Measurements from ENCODE around the gene GRM8. TPM values are rescaled to one million over a fixed set of nuclear protein-coding genes. Genes with fewer than 3 reads are reported as not detected.

GRM8 gene
- polyA plus RNA-seq, 1 donor (not counting 4 experiments of a cell fraction or from before 2014, with no cell fraction given), result not detected

DNA sequence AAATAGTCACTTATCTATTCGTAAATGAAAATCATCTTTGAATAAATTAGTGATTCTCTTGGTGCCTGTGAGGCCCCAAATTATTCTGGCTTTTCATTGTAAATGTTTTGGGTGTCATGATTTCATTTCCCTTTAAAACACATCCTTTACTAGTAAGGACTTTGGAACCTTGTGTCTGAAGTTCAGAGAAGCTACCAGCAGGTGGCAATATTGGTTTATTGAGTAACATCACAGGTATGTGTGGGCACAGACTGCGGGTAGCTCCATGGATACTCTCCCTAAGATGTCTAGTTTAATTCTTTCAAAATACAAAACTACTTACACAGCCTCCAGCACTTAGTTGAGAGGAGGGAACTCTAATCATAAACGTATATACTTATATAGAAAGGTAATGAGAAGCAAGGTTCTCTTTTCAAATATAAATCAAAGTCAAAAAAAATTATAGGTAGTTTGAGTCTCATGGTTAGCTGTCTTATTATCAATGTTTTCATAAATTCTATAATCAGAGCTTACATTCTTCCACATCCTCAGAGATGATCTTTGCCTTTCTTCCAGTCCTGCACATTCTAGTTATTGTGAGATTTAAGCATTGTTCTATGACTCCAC lies 449.6 kb downstream of the GRM8 start:
- Histone ChIP-seq H3K4me3 (ENCODE audit: control insufficient read depth in 2 of 3, extremely low read depth in 1 of 3, insufficient read depth in 2 of 3, low read depth in 1 of 3, low read length in 3 of 3) (no peak overlapping the region), H3K27ac (ENCODE audit: control insufficient read depth, insufficient read depth, low read length) (no peak overlapping the region), H3K9ac (ENCODE audit: control insufficient read depth, extremely low read depth, insufficient read depth, low read length) (no peak overlapping the region), H3K79me2 (ENCODE audit: control insufficient read depth, insufficient read depth, low read length) (no peaks in the 10 kb centered on the region), H2AFZ (ENCODE audit: control insufficient read depth, low read length) (no peak overlapping the region), H3K9me1 (ENCODE audit: control insufficient read depth, extremely low read depth, insufficient read depth, low read length) (no peaks in the 10 kb centered on the region), H3K4me2 (ENCODE audit: control insufficient read depth, extremely low read depth, insufficient read depth, low read depth, low read length) (no peak overlapping the region), H3K9me3 (ENCODE audit: control insufficient read depth, low read depth, low read length) (no peaks in the 10 kb centered on the region), H3K36me3 (ENCODE audit: control insufficient read depth in 2 of 2, extremely low read depth in 1 of 2, insufficient read depth in 2 of 2, low read length in 2 of 2) (no peaks in the 10 kb centered on the region), H3K4me1 (ENCODE audit: control insufficient read depth, extremely low read depth, insufficient read depth, low read length) (no peaks in the 10 kb centered on the region), H4K20me1 (ENCODE audit: control insufficient read depth, extremely low read depth, insufficient read depth, low read length) (no peaks in the 10 kb centered on the region), H3K27me3 (ENCODE audit: control insufficient read depth, extremely low read depth, insufficient read depth, low read length) (no peaks in the 10 kb centered on the region)
- peak; percentile 69 for FAIRE-seq
- TF ChIP-seq, protein P1, sequence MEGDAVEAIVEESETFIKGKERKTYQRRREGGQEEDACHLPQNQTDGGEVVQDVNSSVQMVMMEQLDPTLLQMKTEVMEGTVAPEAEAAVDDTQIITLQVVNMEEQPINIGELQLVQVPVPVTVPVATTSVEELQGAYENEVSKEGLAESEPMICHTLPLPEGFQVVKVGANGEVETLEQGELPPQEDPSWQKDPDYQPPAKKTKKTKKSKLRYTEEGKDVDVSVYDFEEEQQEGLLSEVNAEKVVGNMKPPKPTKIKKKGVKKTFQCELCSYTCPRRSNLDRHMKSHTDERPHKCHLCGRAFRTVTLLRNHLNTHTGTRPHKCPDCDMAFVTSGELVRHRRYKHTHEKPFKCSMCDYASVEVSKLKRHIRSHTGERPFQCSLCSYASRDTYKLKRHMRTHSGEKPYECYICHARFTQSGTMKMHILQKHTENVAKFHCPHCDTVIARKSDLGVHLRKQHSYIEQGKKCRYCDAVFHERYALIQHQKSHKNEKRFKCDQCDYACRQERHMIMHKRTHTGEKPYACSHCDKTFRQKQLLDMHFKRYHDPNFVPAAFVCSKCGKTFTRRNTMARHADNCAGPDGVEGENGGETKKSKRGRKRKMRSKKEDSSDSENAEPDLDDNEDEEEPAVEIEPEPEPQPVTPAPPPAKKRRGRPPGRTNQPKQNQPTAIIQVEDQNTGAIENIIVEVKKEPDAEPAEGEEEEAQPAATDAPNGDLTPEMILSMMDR (optimal IDR thresholded peaks at IDR 0.05 in 1 of 3, IDR thresholded peaks at IDR 0.05 in 1 of 3, conservative IDR thresholded peaks at IDR 0.05 in 1 of 3; ENCODE audit: extremely low read depth in 1 of 3, insufficient read depth in 2 of 3, low read length in 3 of 3), result peak; percentile 56 to 63 (median 59)
- no peak for TF ChIP-seq EZH2 (IDR thresholded peaks at IDR 0.05; ENCODE audit: low read length)
- dilution Hi-C loops (cut with MboI; ENCODE audit: extremely low pct_ligation_motif_present, low sequenced_read_pairs), result no loop called here
- DNase-seq (ENCODE audit: low read depth, low spot score), result peak; percentile 26

DNA sequence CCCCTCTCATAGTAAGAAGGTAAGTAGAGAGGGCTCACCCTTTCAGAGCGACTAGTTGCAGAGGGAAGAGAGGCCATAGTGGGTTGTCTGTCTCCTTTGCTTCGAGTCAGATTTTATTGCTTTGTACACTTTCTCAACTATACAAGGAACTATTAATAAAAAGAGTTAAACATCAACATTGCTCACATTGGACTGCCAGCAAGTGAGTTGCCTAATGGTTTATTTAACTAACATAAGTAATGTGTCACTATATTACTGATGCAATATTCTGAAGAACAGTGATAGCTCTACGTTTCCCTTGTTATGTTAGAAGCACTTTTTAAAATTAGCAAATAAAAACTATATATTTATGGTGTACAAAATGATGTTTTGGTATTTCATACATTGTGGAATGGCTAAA lies 451.0 kb downstream of the GRM8 start:
- no peak for DNase-seq (ENCODE audit: low read depth, low spot score)
- Histone ChIP-seq H3K4me2 (ENCODE audit: control insufficient read depth, extremely low read depth, insufficient read depth, low read depth, low read length) (no peak overlapping the region), H3K27me3 (ENCODE audit: control insufficient read depth, extremely low read depth, insufficient read depth, low read length) (no peaks in the 10 kb centered on the region), H3K36me3 (ENCODE audit: control insufficient read depth in 2 of 2, extremely low read depth in 1 of 2, insufficient read depth in 2 of 2, low read length in 2 of 2) (no peaks in the 10 kb centered on the region), H3K27ac (ENCODE audit: control insufficient read depth, insufficient read depth, low read length) (no peak overlapping the region), H3K79me2 (ENCODE audit: control insufficient read depth, insufficient read depth, low read length) (no peaks in the 10 kb centered on the region), H2AFZ (ENCODE audit: control insufficient read depth, low read length) (no peak overlapping the region), H3K9me1 (ENCODE audit: control insufficient read depth, extremely low read depth, insufficient read depth, low read length) (no peaks in the 10 kb centered on the region), H3K9ac (ENCODE audit: control insufficient read depth, extremely low read depth, insufficient read depth, low read length) (no peak overlapping the region), H4K20me1 (ENCODE audit: control insufficient read depth, extremely low read depth, insufficient read depth, low read length) (no peaks in the 10 kb centered on the region), H3K9me3 (ENCODE audit: control insufficient read depth, low read depth, low read length) (no peaks in the 10 kb centered on the region), H3K4me1 (ENCODE audit: control insufficient read depth, extremely low read depth, insufficient read depth, low read length) (no peaks in the 10 kb centered on the region), H3K4me3 (ENCODE audit: control insufficient read depth in 2 of 3, extremely low read depth in 1 of 3, insufficient read depth in 2 of 3, low read depth in 1 of 3, low read length in 3 of 3) (no peak overlapping the region)
- TF ChIP-seq, protein P1 (optimal IDR thresholded peaks at IDR 0.05 in 1 of 3, IDR thresholded peaks at IDR 0.05 in 1 of 3, conservative IDR thresholded peaks at IDR 0.05 in 1 of 3; ENCODE audit: extremely low read depth in 1 of 3, insufficient read depth in 2 of 3, low read length in 3 of 3), result no peak
- no peak for TF ChIP-seq EZH2 (IDR thresholded peaks at IDR 0.05; ENCODE audit: low read length)
- no peak for FAIRE-seq
- dilution Hi-C loops (cut with MboI; ENCODE audit: extremely low pct_ligation_motif_present, low sequenced_read_pairs), result no loop called here
